ENCODE data around the gene ROMO1.

The ROMO1 gene

DNA sequence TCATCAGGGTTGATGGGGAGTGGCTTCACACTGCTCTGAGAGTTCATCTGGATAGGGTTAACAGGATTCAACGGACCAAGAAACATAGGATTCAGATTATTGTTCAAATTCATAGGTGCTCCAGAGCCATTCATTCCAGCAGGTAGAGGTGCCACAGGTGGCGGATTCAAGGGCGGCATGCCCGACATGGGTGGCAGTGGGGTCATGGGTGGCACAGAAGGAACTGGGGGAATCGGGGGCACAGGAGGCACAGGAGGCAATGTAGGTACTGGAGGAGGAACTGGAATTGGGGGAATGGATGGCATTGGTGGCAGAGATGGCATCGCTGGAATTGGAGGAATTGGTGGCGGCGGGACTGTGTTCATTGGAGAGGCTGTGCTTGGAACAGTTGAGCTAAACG is 44.8 kb upstream of the ROMO1 start:
- H3K4me3 ChIP-seq (replicated peaks in 1 of 2; ENCODE audit: low read depth in 2 of 2, low read length in 2 of 2): no peak overlapping the region
- no peak for DNase-seq (ENCODE audit: low read depth in 2 of 2)
- TF ChIP-seq, protein P1, sequence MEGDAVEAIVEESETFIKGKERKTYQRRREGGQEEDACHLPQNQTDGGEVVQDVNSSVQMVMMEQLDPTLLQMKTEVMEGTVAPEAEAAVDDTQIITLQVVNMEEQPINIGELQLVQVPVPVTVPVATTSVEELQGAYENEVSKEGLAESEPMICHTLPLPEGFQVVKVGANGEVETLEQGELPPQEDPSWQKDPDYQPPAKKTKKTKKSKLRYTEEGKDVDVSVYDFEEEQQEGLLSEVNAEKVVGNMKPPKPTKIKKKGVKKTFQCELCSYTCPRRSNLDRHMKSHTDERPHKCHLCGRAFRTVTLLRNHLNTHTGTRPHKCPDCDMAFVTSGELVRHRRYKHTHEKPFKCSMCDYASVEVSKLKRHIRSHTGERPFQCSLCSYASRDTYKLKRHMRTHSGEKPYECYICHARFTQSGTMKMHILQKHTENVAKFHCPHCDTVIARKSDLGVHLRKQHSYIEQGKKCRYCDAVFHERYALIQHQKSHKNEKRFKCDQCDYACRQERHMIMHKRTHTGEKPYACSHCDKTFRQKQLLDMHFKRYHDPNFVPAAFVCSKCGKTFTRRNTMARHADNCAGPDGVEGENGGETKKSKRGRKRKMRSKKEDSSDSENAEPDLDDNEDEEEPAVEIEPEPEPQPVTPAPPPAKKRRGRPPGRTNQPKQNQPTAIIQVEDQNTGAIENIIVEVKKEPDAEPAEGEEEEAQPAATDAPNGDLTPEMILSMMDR (IDR thresholded peaks at IDR 0.05; ENCODE audit: low read depth, low read length): no peak

- H3K4me3 ChIP-seq (replicated peaks in 1 of 2; ENCODE audit: low read depth in 2 of 2, low read length in 2 of 2): no peak overlapping the region
- DNase-seq (ENCODE audit: low read depth in 2 of 2): no peak
- TF ChIP-seq, protein P1 (IDR thresholded peaks at IDR 0.05; ENCODE audit: low read depth, low read length): no peak
Measured at GRCh38 chr20:35657271-35657670, 41.9 kb upstream of the ROMO1 start.

DNA sequence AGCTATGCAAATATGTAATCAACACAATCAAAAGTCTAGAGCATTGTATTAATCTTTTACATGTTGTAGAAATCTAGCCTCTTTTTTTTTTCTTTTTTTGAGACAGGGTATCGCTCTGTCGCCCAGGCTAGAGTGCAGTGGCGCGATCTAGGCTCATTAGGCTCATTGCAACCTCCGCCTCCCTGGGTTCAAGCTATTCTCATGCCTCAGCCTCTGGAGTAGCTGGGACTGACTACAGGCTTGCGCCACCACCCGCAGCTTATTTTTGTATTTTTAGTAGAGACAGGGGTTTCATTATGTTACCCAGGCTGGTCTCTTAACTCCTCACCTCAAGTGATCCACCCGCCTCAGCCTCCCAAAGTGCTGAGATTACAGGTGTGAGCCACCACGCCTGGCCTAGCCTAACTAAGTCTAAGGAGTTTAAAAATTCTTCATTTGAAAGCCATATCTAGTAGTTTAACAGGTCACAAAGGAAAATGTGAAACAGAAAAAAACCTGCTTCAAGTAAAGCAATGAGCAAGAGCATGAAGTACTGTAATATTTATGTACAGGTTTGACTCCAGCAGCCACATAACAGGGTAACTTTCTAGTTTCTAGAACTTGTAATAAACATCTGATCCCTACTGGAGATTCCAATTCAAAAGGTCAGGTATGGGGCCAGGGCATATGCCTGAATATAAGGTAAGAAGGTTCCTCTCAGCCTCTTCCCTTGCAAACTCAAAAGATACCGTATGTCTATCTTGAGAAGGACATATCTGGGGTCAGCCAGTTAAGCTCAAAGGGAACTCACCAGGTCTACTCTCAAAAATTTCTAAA is 38.9 kb upstream of the ROMO1 start:
- TF ChIP-seq, protein P1 (IDR thresholded peaks at IDR 0.05; ENCODE audit: low read depth, low read length): no peak
- no peak for DNase-seq (ENCODE audit: low read depth in 2 of 2)
- no peak overlapping the region for H3K4me3 ChIP-seq (replicated peaks in 1 of 2; ENCODE audit: low read depth in 2 of 2, low read length in 2 of 2)

DNA sequence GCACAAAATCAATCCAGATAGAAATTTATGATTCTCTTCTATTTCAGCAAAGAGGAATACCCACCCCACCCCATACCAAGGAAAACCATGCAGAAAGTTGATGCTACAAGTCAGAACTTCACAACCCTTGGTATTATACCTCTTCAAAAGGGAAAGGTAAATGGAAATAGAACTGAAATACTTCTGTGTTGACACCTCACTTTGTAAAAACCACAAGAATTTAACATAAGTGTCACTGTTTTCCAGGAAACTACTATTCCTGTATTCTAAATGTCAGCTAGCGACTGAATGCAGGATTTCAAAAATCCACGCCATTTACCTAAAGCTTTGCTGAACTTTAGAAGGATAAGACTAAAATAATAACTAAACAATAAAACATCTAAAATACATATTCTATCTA is 38.2 kb upstream of the ROMO1 start:
- no peak overlapping the region for H3K4me3 ChIP-seq (replicated peaks in 1 of 2; ENCODE audit: low read depth in 2 of 2, low read length in 2 of 2)
- TF ChIP-seq, protein P1 (IDR thresholded peaks at IDR 0.05; ENCODE audit: low read depth, low read length): no peak
- peak in 1 of 2 donors; percentile 23 for DNase-seq (ENCODE audit: low read depth in 2 of 2)

DNA sequence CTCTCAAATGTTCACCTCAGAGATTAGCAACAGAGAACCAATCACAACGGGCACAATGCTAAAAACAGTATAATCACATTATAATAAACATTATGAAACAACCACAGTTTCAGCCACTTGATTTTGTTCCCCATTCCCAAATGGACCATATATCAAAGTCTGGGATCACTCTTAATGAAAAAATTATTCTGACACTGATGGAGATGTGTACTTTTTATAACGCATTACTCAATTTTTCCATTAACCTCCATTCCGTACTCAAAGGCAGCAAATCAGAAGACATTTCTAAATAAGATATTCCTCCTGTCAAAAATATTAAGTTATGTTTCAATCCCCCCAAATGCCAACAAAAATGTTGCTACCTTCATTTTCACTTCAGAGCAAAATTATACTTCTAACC is 37.3 kb upstream of the ROMO1 start:
- peak overlapping the region in 1 of 2 donors; percentile 1 for H3K4me3 ChIP-seq (replicated peaks in 1 of 2; ENCODE audit: low read depth in 2 of 2, low read length in 2 of 2)
- TF ChIP-seq, protein P1 (IDR thresholded peaks at IDR 0.05; ENCODE audit: low read depth, low read length): no peak
- no peak for DNase-seq (ENCODE audit: low read depth in 2 of 2)

DNA sequence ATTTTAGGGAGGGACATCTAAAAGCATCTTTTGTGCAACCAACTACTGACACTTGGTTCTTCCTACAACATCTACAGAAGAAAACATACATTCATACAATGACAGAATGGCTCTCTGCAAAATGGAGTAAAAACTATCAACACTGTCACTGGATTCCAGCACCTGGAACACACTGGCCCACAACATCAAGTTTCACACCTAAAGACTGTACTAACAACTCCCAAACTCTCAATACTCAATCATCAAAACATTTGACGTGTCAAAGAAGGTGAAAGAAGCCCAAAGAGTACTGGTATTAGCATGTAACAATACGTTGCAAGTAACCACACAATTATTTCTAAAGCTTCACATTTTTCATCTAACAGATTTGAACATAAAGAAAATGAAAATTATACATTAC is 36.7 kb upstream of the ROMO1 start:
- peak overlapping the region; percentile 4 to 98 for H3K4me3 ChIP-seq (replicated peaks in 1 of 2; ENCODE audit: low read depth in 2 of 2, low read length in 2 of 2)

More for the DNA sequence above, 36.7 kb upstream of the ROMO1 start:
- TF ChIP-seq, protein P1 (IDR thresholded peaks at IDR 0.05; ENCODE audit: low read depth, low read length): no peak
- DNase-seq (ENCODE audit: low read depth in 2 of 2): no peak
